ENCODE results near the gene CCDC6. TPM values are rescaled to one million over a fixed set of nuclear protein-coding genes. Genes with fewer than 3 reads are reported as not detected.

CCDC6 gene
- total and polyA plus RNA-seq, 2 of the 8 experiments (the other 6 are each of a cell fraction or from before 2014, with no cell fraction given) = 42.2 to 74.4 TPM

GRCh38 chr10:59838085-59838789 lies 68.1 kb downstream of the CCDC6 start (continued):
- TF ChIP-seq POU5F1 (IDR thresholded peaks at IDR 0.05; ENCODE audit: low read depth, low read length) (no peak), MAFK (IDR thresholded peaks at IDR 0.05; ENCODE audit: low read depth, low read length) (no peak), SUZ12 (IDR thresholded peaks at IDR 0.05; ENCODE audit: low read length) (no peak), PHF8 (conservative IDR thresholded peaks at IDR 0.05; ENCODE audit: low read depth, low read length) (no peak), CHD7 (IDR thresholded peaks at IDR 0.05; ENCODE audit: insufficient replicate concordance, low read length) (no peak), TEAD4 (IDR thresholded peaks at IDR 0.05; ENCODE audit: low read depth, low read length) (no peak)

Data from H1 (cell line).